GM21367 (cell line): ENCODE measurements around the gene CLDN4.
A peak's percentile ranks its signal among the peaks of the same experiment; 100 is the strongest.
"Not testable (repeated sequence)": the region's sequence is repeated elsewhere in the genome, so short reads cannot be mapped to it uniquely, and the experiment has no call there.

Experiments
- ATAC-seq: cut with Tn5 transposase; IDR thresholded peaks from one replicate; pipeline ENCODE4 v1.9.1; 2021; ENCODE audit not compliant: unreplicated experiment

Gene CLDN4

GRCh38 chr7:73842067-73842976 lies 11.5 kb downstream of the CLDN4 start, which contains the start of gene METTL27:
TSS of gene METTL27 (minus strand) at chr7:73842516. CDS start at chr7:73842140, 376 bp downstream.
- peak; percentile 79 for ATAC-seq

DNA sequence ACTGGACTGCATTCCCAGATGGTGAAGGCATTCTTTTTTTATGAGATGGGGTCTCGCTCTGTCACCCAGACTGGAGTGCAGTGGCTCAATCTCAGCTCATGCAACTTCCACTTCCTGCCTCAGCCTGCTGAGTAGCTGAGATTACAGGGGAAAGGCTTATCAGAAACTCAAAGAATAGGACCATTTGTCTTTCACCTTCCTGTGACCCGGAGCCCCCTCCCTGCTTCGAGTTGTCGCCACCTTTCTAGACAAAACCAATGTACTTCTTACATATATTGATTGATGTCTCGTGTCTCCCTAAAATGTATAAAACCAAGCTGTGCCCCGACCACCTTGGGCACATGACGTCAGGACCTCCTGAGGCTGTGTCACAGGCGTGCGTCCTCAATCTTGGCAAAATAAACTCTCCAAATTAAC lies 13.3 kb downstream of the CLDN4 start:
- no peak for ATAC-seq

- no peak for ATAC-seq
Measured at GRCh38 chr7:73844848-73845460, 14.2 kb downstream of the CLDN4 start.

DNA sequence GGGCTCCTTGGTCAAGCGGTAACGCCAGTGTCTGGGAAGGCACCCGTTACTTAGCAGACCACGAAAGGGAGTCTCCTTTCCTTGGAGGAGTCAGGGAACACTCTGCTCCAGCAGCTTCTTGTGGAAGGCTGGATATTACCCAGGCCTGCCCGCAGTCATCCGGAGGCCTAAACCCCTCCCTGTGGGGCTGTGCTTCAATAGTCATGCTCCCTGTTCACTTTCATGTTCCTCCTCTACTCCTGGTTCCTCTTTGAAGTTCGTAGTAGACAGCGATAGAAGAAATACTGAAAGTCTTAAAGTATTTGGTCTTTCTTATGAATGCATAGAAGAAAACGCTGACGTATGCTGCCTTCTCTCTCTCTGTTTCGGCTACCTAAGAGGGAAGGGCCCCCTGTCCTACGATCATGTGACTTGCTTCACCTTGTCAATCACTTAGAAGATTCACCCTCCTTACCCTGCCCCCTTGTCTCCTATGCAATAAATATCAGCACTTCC lies 15.0 kb downstream of the CLDN4 start:
- ATAC-seq, result not testable (repeated sequence)

GRCh38 chr7:73847941-73848723 lies 17.3 kb downstream of the CLDN4 start:
- no peak for ATAC-seq

- ATAC-seq, result no peak
Measured at GRCh38 chr7:73850781-73851207, 20.0 kb downstream of the CLDN4 start.

- ATAC-seq, result peak; percentile 73
Measured at GRCh38 chr7:73851410-73852338, 20.9 kb downstream of the CLDN4 start.

- no peak for ATAC-seq
Measured at GRCh38 chr7:73852500-73852899, 21.7 kb downstream of the CLDN4 start.

GRCh38 chr7:73856941-73857340 lies 26.1 kb downstream of the CLDN4 start:
- ATAC-seq, result no peak

DNA sequence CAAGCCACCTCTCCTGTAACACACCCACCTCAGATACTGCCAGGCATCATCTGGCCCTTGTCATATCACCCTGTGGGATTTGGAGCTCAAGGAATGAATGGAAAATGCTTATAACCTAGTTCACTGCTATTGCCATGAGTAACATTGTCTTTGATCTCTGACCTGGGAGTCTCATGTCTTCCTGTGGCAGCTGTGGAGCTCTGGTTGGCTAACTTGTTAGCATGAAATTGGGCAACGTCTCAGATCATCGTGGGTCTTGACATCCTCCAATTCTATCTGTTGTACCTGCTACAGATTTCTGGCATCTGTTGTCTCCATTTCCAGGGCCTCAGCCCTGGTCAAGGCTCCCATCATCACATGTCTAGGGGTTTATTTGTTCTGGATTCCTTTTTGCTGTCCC lies 28.0 kb downstream of the CLDN4 start:
- no peak for ATAC-seq

DNA sequence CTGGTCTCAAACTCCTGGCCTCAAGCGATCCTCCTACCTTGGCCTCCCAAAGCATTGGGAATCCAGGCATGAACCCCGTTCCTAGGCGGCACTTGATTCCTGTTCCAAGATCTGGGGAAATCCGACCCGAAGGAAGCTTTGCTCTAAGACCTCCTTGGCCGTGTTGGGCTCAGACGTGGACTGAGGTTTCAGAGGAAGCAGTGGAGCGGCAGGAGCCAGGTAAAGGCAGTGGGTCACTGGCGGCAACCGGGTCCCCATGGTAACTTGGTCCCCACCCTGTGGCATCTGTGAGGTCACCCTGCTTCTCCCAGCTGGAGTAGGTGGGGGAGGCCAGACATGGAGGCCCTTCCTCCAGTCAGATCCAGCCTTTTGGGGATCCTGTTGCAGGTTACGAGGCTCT lies 30.1 kb downstream of the CLDN4 start, which contains the start of gene TMEM270:
Gene TMEM270, plus strand, starts transcription at position 301 of the 400 bp plus-strand sequence. Its CDS starts 36 bp downstream, at position 337.
- no peak for ATAC-seq

GRCh38 chr7:73861305-73861704 lies 30.5 kb downstream of the CLDN4 start:
- ATAC-seq, result no peak

GRCh38 chr7:73864981-73865711 lies 34.4 kb downstream of the CLDN4 start:
- ATAC-seq, result no peak

DNA sequence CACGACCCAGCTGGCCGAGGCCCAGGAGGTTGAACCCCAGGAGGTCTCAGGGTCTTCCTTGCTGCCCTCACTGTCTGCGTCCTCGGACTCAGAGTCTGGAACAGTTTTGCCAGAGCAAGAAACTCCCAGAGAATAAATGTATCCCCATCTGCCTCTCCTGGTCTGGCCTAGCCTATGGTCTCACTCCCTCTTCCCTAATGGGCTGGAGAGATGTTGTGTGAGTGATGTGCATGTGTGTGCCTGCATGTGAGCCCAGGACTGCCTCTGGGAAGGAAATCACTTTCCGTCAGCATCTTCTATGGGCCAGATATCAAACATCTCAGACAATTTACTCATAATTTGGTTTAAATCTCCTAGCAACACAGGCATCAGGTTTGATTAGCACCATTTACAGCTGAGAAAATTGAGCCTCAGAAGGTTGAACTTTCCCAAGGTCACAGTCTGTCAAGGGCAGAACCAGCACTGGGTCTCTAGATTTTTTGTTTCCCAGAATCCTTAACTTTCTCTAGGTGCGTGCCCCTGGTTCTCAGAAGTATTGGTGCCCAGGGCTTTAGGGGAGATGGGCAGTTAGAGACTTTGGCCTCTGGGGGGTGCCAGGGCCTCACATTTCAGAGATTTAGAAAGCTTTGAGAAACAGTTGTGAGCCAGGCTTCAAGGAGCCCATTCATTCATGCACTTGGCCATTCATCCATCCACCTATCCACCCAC lies 35.1 kb downstream of the CLDN4 start:
- ATAC-seq, result no peak

DNA sequence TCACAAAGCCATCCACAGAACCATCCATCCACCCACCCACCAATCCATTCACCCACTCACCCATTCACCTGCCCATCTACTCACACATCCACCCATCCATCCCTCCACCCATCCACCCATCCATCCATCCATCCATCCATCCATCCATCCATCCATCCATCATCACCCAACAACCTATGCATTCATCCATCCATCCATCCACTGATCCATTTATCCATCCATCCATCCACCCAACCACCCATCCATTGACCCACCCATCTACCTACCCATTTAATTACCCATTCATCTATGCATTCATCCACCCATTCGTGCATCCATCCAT lies 35.6 kb downstream of the CLDN4 start:
- ATAC-seq, result no peak

- ATAC-seq, result no peak
Measured at GRCh38 chr7:73869011-73869798, 38.4 kb downstream of the CLDN4 start.

DNA sequence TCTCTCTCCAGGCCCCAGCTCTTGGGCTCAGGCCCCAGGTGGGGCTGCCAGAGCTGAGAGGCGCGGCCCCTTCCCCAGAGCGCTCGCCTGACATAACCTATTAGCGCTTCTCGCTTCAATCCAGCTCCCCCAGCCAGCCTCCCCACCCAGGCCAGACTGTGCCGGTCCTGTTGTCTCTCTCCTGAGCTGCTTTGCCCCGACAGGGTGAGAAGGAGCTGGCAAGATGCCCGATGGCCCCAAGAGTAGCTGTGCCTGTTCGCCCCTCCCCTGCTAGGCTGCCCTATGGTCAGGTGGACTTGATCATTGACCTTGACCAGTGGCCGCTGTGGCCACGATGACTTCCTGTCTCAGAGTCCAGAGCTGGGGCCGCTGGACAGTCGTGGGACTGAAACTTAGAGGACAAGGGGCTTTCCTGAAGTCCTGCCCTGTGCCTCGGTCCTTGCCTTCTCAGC lies 39.3 kb downstream of the CLDN4 start:
- no peak for ATAC-seq
